ENCODE measurements around the gene ALDH8A1.

ALDH8A1 gene

DNA sequence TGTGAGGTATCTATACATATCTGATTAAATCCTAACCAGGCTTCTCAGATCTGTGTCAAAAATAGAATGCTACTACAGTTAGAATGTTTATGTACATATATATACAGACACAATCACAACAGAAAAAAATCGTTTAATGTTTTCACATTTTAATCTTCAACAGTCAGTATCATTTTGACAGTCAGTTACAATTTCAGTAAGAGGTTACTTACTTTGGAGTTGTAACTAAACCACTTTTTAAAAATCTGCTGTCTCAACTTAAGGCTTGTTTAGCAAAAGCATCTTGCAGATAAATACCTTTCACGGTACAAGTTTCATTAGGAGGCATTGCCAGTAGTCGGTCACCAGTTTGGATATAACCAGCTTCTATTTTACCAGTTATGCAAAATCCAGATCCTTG lies 32.3 kb upstream of the ALDH8A1 start:
- no peaks in the 10 kb centered on the region for H3K9me2 ChIP-seq (replicated peaks; ENCODE audit: low read depth, low read length)
- H3K4me3 ChIP-seq (ENCODE audit: low read length, poor library complexity, severe bottlenecking): peak overlapping the region; percentile 23
- H3K4me1 ChIP-seq (ENCODE audit: insufficient read depth, low read length, poor library complexity, severe bottlenecking): peaks cover 40% of the 10 kb centered on the region
- no peaks in the 10 kb centered on the region for H3K9me3 ChIP-seq (ENCODE audit: insufficient read depth, low read depth, low read length)
- no peaks in the 10 kb centered on the region for H4K20me1 ChIP-seq (ENCODE audit: insufficient read depth, low read length, poor library complexity, severe bottlenecking)
- no peaks in the 10 kb centered on the region for H3K27me3 ChIP-seq (ENCODE audit: insufficient read depth, low read length, poor library complexity, severe bottlenecking)
- H3K79me2 ChIP-seq (ENCODE audit: insufficient read depth, low read length): no peaks in the 10 kb centered on the region
- peaks cover 40% of the 10 kb centered on the region for H3K36me3 ChIP-seq (ENCODE audit: insufficient read depth, low read length)
- H3K4me2 ChIP-seq (ENCODE audit: low read depth, low read length, poor library complexity, severe bottlenecking): peak overlapping the region; percentile 61
- peak overlapping the region; percentile 25 for H3K9ac ChIP-seq (ENCODE audit: low read depth, low read length, poor library complexity, severe bottlenecking)
- H2AFZ ChIP-seq (ENCODE audit: low read length): no peak overlapping the region
- H3F3A ChIP-seq (ENCODE audit: low read depth): no peaks in the 10 kb centered on the region
- TF ChIP-seq, protein P1, sequence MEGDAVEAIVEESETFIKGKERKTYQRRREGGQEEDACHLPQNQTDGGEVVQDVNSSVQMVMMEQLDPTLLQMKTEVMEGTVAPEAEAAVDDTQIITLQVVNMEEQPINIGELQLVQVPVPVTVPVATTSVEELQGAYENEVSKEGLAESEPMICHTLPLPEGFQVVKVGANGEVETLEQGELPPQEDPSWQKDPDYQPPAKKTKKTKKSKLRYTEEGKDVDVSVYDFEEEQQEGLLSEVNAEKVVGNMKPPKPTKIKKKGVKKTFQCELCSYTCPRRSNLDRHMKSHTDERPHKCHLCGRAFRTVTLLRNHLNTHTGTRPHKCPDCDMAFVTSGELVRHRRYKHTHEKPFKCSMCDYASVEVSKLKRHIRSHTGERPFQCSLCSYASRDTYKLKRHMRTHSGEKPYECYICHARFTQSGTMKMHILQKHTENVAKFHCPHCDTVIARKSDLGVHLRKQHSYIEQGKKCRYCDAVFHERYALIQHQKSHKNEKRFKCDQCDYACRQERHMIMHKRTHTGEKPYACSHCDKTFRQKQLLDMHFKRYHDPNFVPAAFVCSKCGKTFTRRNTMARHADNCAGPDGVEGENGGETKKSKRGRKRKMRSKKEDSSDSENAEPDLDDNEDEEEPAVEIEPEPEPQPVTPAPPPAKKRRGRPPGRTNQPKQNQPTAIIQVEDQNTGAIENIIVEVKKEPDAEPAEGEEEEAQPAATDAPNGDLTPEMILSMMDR (conservative IDR thresholded peaks at IDR 0.05; ENCODE audit: low read length): no peak
- TF ChIP-seq EZH2phosphoT487 (IDR thresholded peaks at IDR 0.05; ENCODE audit: borderline replicate concordance): no peak

DNA sequence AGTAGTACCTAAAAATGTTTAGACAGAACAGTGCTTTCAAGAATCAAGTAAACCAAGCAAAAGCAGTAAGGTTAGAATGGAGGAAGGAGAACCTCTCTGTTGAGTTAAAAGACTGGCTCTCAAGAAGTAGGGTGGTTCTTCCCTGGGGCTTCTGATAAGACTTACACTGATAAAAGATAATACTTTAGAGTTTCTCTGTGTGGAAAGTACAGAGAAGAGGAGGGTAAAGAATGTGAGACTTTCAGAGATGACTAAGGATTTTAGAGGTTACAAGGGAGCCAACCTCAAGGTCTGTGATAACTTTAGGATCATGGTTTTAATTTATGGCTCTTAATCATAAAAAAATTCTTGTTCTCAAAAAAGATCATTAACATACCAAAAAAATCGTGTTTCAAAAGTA lies 30.9 kb upstream of the ALDH8A1 start:
- H2AFZ ChIP-seq (ENCODE audit: low read length): no peak overlapping the region
- H3K4me3 ChIP-seq (ENCODE audit: low read length, poor library complexity, severe bottlenecking): no peak overlapping the region
- H3K4me1 ChIP-seq (ENCODE audit: insufficient read depth, low read length, poor library complexity, severe bottlenecking): peaks cover 40% of the 10 kb centered on the region
- peak overlapping the region; percentile 18 for H3K4me2 ChIP-seq (ENCODE audit: low read depth, low read length, poor library complexity, severe bottlenecking)
- H3K9me2 ChIP-seq (replicated peaks; ENCODE audit: low read depth, low read length): no peaks in the 10 kb centered on the region
- H3K36me3 ChIP-seq (ENCODE audit: insufficient read depth, low read length): peaks cover 43% of the 10 kb centered on the region
- H3K27me3 ChIP-seq (ENCODE audit: insufficient read depth, low read length, poor library complexity, severe bottlenecking): no peaks in the 10 kb centered on the region
- H4K20me1 ChIP-seq (ENCODE audit: insufficient read depth, low read length, poor library complexity, severe bottlenecking): no peaks in the 10 kb centered on the region
- no peaks in the 10 kb centered on the region for H3F3A ChIP-seq (ENCODE audit: low read depth)
- TF ChIP-seq, protein P1 (conservative IDR thresholded peaks at IDR 0.05; ENCODE audit: low read length): no peak
- no peak for TF ChIP-seq EZH2phosphoT487 (IDR thresholded peaks at IDR 0.05; ENCODE audit: borderline replicate concordance)
- no peak overlapping the region for H3K9ac ChIP-seq (ENCODE audit: low read depth, low read length, poor library complexity, severe bottlenecking)
- H3K9me3 ChIP-seq (ENCODE audit: insufficient read depth, low read depth, low read length): no peaks in the 10 kb centered on the region
- no peaks in the 10 kb centered on the region for H3K79me2 ChIP-seq (ENCODE audit: insufficient read depth, low read length)

DNA sequence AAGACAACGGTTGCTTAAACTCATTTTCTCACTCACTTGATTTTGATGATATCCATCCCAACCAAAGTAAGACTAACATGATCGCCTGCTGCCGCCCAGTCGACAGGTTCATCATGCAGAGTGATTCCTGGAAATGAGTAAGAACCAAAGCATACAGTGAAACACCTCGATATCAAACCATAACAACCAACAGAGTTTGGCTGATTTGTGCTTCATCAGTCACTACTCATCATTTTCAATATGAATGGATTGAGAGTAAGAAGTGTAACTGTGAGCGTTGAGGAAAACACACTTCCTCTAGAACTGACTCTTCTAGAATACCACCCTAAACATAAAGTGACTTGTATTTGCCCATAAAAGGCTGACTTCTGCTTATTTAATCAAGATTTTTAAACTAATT lies 29.2 kb upstream of the ALDH8A1 start:
- Histone ChIP-seq H3K4me2 (ENCODE audit: low read depth, low read length, poor library complexity, severe bottlenecking) (no peak overlapping the region), H3F3A (ENCODE audit: low read depth) (no peaks in the 10 kb centered on the region), H3K36me3 (ENCODE audit: insufficient read depth, low read length) (peaks cover 48% of the 10 kb centered on the region), H3K9me3 (ENCODE audit: insufficient read depth, low read depth, low read length) (no peaks in the 10 kb centered on the region), H4K20me1 (ENCODE audit: insufficient read depth, low read length, poor library complexity, severe bottlenecking) (no peaks in the 10 kb centered on the region), H3K79me2 (ENCODE audit: insufficient read depth, low read length) (no peaks in the 10 kb centered on the region), H3K4me3 (ENCODE audit: low read length, poor library complexity, severe bottlenecking) (no peak overlapping the region), H2AFZ (ENCODE audit: low read length) (no peak overlapping the region), H3K9me2 (replicated peaks; ENCODE audit: low read depth, low read length) (no peaks in the 10 kb centered on the region), H3K9ac (ENCODE audit: low read depth, low read length, poor library complexity, severe bottlenecking) (no peak overlapping the region), H3K4me1 (ENCODE audit: insufficient read depth, low read length, poor library complexity, severe bottlenecking) (peaks cover 34% of the 10 kb centered on the region), H3K27me3 (ENCODE audit: insufficient read depth, low read length, poor library complexity, severe bottlenecking) (no peaks in the 10 kb centered on the region)
- TF ChIP-seq, protein P1 (conservative IDR thresholded peaks at IDR 0.05; ENCODE audit: low read length): no peak
- no peak for TF ChIP-seq EZH2phosphoT487 (IDR thresholded peaks at IDR 0.05; ENCODE audit: borderline replicate concordance)

Measured in Loucy (cell line).